Measurements from ENCODE around the gene THAP6.

DNA sequence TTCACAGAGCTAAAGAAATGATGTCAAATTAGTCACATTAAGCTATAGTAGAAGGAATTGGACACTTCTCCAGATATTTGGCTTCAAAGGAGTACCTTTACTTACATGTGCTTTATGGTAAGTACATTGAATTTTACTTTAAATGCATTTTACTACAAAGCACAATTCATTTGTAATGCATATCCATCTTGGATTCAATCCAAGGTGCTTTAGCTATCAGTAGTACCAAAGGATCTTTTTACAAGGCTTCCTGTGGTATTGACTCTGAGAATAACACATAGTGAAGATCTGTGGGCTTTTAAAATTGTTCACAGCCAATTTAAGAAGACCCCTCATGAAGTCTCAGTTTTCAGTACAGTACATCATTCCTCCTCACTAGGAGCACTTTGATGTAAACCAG is 13.2 kb downstream of the THAP6 start:
- TF ChIP-seq, protein P1, sequence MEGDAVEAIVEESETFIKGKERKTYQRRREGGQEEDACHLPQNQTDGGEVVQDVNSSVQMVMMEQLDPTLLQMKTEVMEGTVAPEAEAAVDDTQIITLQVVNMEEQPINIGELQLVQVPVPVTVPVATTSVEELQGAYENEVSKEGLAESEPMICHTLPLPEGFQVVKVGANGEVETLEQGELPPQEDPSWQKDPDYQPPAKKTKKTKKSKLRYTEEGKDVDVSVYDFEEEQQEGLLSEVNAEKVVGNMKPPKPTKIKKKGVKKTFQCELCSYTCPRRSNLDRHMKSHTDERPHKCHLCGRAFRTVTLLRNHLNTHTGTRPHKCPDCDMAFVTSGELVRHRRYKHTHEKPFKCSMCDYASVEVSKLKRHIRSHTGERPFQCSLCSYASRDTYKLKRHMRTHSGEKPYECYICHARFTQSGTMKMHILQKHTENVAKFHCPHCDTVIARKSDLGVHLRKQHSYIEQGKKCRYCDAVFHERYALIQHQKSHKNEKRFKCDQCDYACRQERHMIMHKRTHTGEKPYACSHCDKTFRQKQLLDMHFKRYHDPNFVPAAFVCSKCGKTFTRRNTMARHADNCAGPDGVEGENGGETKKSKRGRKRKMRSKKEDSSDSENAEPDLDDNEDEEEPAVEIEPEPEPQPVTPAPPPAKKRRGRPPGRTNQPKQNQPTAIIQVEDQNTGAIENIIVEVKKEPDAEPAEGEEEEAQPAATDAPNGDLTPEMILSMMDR (IDR thresholded peaks at IDR 0.05), result no peak
- TF ChIP-seq POLR2A (IDR thresholded peaks at IDR 0.05) (no peak), EP300 (IDR thresholded peaks at IDR 0.05) (no peak)

All from suprapubic skin (tissue), 3 donors.